Activated gamma-delta T cell treated with anti-CD3 and anti-CD28 coated beads, Interleukin-2, amount 50 U/mL, for 16 hours (primary cell): ENCODE results near the gene STMND1.
"Not testable (repeated sequence)": the region's sequence is repeated elsewhere in the genome, so short reads cannot be mapped to it uniquely, and the experiment has no call there.

Experiments used
- DNase-seq: peaks from one replicate; pipeline ENCODE4 v3.0.0-alpha.2; 2020; ENCODE audit warnings: low read depth

STMND1 gene

DNA sequence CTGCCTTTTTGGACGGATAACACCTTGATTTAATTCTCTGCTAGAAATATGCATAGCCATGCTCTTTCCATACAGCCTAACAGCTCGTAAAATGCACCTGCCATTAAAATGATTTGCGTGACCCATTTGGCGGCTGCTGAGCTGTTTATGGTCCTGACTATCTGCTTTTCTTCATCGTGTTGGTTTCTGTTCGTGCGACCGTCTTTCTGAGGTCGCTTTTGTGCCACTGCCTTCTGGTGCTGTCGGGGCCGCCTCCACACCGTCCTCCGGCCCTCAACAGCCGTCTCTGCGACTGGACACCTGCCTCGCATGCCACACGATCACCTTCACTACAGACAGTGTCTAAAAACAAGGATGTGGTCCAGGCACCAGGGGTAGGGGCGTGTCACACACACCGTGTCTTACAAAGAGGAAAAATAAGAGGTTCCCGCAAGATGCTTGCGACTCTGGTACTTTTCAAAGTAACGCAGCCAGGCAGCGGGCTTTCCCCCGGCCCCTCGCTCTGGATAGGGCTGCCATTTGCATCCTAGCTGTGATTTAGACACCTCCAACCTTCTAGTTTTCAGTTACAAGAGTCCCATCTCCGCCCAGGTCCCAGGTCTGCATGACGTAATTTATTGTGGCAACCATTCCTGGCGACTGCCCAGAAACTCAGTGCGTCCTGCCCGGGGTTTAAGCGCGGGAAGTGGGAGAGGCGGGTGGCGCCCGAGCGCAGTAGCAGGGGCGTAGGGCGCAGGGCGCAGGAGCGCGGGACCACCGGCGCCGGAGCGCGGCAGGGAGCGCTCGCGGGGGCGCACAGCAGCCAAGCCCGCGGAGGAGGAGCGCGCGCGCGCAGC, at the start of gene STMND1:
TSS of gene STMND1 (plus strand) at position 629 of the 836 bp plus-strand sequence. CDS start 208 bp downstream, outside the sequence.
- DNase-seq = no peak

DNA sequence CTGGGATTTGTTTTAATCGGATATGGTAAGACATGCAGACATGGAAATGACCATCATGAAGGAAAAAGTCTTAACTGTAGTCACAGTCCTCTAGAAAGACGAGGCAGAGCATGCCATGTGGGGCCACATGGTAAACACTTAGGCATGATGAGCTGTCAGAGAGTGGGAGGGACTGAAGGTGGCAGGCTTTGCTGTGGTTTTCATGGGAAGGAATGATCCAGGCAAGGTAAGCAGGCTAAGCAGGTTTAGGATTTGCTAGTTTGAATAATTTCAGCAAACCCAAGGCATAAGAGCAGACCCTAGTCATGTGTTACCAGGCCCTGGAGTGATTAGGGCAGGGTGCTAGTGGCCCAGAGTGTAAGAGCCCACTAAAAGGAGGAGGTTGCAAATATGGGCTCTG, 47.2 kb upstream of the STMND1 start:
- no peak for DNase-seq

DNA sequence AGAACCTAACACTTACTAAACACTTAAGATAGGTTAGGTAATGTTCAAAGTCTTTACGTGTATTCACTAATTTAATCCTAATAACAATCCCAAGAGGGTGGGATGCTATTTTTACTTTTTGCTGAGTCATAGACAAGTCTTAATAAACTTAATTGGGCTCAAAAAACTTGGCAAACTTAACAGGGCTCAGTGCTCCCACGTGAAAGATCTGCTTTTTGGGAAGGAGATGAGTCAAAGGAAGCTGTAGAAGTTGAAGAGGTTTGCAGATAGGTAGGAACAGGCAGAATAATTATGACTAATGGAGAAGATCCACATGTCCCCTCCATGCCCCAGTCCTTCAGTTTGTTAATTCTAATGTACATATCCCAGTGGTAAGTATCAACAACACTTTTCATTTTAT, 44.5 kb upstream of the STMND1 start:
- DNase-seq = no peak

DNA sequence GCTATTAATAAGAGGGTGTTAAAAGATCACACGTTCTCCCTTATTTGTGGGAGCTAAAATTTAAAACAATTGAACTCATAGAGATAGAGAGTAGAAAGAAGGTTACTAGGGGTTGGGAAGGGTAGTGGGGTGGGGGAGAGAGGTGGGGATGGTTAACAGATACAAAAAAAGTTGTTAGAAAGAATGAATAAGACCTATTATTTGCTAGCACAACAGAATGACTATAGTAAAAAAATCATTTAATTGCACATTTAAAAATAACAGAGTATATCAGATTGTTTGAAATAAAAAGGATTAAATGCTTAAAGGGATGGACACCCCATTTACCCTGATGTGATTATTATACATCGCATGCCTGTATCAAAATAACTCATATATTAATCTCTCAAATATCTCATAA, 43.3 kb upstream of the STMND1 start:
- no peak for DNase-seq

DNA sequence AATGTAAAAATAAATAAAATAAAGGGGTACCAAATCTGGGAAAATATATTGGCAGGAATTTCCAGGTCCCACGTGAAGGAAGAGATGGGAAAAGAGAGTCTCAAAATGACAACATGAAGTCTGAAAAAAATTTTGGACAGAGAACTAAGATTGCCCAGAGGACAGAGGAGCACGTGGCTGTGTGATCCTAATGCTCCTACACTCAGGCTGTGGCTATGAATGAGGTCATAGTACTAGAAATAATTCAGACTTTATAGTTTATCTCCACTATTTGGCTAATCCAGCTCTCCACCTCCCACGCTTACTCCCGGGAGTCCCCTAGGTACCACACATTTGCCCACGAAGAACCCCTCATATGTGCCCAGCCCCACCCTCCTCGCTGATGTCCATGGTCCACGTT, 42.8 kb upstream of the STMND1 start:
- DNase-seq = no peak

DNA sequence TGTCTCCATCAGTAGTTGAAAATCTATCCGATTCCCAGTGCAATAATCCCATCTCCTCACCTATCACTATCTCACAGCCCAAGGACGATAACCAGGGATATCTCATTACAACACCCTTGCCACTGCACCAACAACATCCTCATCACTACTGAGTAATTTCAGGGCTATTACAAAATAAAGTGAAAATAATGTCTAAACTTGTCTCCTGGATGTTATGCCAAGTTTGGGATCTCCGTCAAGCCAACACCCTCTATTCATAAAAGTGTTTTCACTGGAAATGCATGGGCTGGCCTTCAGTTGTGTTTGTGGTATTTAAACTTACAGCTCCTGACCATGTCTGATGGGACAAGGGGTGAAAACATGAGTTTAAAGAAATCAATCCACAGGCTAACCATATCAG, 42.0 kb upstream of the STMND1 start:
- no peak for DNase-seq

DNA sequence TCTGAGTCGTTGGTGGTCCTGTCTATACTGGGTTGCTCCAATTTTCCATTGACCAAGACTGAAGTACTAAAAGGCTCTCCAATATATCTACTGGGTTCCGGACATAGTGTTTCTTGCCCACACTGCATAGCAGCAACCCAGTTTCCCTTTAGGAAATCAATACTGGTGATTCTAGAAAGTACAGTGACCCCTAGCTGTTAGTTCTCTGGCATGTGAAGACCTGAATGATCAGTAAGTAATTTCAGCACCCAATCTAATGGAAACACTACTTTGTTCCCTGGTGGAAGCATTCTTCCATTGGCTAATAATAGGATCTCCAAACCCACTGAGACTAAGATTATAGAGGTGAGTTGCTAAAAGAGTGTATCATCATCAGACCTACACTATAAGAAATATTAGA, 40.8 kb upstream of the STMND1 start:
- no peak for DNase-seq

DNA sequence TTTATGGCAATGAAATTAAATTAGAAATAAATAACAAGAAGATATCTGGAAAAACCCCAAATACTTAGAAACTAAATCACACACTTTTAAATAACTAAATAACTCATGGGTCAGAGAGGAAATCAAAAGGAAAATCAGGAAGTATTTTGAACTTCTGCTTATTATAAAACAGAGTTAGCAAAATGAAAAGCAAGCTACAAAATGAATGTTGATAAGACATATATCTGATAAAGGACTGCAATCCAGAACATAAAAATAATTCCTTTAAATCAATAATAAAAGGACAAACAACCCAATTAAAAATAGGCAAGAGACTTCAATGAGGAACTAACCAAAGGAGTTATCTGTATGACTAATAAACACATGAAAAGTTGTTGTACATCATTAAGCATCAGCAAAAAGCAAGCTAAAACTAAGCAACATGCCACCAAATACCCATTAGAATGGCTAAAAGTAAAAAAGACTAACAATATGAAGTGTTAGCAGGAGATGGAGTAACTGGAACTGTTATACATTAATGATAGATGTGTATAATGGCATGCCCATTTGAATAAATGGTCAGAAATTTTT, 38.9 kb upstream of the STMND1 start:
- no peak for DNase-seq

DNA sequence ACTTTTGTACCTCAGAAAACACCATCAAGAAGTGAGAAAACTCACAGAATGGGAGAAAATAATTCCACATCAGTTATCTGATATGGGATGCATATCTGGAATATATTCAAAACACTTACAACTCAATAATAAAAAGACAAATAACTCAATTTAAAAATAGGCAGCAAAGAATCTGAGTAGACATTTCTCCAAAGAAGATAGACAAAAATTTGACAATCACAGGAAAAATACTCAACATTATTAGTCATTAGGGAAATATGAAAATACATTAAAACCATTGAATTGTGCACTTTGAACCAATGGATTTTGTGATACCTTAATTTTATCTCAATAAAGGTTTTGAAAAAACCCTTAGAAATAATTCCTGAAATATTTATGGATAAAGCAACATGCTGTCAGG, 36.9 kb upstream of the STMND1 start:
- no peak for DNase-seq

DNA sequence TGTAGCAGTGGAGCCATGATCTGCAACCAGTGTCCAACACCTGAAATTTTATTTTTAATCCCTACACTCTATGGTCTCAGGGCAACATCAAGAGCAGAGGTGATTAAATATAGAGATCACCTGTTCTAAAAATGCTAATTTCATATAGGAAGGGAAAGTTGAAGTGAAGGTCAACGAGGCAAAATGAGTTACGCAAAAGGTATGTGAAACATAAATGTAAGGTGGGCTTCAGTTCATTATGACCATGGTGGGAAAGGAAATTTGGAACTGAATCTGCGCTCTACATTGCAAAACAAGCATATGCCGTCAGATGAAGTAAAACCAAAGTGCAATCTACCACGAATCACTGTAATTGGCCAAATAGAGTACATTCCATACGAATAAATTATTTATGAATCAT, 35.2 kb upstream of the STMND1 start:
- no peak for DNase-seq

DNA sequence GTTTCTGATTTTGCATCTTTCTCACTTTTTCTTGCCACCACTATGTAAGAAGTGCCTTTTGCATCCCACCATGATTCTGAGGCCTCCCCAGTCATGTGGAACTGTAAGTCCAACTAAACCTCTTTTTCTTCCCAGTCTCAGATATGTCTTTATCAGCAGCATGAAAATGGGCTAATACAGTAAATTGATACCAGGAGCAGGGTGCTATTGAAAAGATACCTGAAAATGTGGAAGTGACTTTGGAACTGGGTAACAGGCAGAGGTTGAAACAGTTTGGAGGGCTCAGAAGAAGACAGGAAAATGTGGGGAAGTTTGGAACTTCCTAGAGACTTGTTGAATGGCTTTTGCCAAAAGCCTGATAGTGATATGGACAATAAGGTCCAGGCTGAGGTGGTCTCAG, 32.9 kb upstream of the STMND1 start:
- not testable (repeated sequence) for DNase-seq

DNA sequence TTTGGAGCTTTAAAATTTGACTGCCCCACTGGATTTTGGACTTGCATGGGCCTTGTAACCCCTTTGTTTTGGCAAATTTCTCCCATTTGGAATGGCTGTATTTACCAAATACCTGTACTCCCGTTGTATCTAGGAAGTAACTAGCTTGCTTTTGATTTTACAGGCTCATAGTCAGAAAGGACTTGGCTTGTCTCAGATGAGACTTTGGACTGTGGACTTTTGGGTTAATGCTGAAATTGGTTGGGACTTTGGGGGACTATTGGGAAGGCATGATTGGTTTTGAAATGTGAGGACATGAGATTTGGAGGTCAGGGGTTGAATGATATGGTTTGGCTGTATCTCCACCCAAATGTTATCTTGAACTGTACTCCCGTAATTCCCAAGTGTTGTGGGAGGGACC, 31.4 kb upstream of the STMND1 start:
- DNase-seq = not testable (repeated sequence)

DNA sequence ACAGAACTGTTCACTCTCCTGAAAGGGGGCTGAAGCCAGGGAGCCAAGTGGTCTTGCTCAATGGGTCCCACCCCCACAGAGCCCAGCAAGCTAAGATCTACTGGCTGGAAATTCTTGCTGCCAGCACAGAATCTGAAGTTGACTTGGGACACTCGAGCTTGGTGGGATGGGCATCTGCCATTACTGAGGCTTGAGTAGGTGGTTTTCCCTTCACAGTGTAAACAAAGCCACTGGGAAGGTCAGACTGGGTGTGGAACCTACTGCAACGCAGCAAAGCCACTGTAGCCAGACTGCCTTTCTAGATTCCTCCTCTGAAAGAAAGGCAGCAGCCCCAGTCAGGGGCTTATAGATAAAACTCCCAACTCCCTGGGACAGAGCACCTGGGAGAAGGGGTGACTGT, 28.3 kb upstream of the STMND1 start:
- not testable (repeated sequence) for DNase-seq

DNA sequence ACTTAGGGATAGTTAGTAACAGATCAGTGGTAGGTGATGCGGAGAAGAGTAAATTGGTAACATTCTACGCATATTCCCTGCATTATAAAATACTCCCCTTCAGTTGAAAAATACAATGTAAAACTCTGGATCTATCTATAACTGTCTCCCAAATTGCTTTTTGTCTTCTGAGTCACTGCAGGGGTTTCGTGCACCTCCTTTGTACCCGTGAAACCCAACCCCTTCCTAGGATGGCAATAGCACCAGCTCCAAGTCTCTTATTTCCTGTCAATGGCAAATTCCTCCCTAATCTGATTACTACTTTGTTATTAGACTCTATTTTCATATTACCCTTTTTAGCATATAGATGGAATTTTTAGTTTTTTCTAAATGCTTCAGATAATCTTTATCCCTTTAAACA, 20.6 kb upstream of the STMND1 start:
- DNase-seq = no peak

DNA sequence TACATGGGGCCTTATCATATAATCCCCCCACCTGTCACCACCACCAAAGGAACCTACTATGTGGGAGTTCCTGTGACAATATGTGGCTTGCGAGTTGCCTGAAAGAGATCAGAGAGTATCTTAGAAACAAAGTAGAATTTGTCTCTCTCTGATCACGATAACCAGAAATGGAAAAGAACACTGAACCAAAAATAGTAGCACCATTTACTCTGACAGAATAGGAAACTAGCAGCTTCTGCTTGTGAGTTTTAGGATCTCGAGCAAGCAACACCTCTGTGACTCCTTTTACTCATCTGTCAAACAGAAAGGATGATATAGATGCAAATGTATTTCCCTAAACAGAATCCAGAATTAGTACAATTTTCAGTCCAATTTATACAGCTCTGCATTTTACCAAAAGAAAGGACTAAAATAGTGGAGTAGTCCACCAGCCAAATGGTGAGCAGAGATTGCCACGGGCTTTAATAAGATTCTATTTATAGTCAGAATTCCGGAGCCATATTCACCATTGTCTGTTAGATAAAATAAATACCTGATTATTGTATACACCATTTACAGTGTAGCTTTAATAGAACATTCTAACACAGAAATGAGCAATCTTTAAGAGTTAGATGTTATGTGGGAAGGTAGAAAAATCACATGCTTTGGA, 19.9 kb upstream of the STMND1 start:
- no peak for DNase-seq

DNA sequence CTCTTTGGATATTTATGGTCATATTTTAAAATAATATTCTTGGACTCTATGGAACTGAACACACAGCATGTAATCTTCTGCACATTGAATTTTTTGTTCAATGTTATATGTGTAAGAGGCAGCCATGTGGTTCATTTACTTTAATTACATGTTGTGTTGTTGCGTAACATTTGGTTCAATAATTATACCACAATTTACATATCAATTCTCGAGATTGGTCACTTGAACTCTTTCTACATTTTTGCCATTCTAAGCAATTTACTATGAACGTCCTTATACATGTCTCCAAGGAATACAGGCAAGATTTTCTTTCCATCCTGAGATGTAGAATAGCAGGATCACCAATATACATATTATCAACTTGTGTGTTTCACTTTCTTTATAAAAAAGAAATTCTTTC, 18.5 kb upstream of the STMND1 start:
- DNase-seq = no peak

DNA sequence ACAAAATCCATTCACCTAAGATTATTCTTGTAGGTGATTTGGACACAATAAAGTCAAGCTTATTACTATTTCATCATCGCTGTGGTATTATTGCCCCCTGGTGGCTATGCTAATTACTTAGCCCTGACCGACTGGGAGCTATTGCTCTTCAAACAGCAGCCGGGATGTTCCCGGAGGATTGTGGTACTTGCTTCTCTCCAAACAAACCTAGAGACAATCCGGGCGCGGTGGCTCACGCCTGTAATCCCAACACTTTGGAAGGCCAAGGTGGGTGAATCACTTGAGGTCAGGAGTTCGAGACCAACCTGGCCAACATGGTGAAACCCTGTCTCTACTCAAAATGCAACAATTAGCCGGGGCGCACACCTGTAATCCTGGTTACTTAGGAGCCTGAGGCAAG, 15.4 kb upstream of the STMND1 start:
- peak; percentile 12 for DNase-seq

DNA sequence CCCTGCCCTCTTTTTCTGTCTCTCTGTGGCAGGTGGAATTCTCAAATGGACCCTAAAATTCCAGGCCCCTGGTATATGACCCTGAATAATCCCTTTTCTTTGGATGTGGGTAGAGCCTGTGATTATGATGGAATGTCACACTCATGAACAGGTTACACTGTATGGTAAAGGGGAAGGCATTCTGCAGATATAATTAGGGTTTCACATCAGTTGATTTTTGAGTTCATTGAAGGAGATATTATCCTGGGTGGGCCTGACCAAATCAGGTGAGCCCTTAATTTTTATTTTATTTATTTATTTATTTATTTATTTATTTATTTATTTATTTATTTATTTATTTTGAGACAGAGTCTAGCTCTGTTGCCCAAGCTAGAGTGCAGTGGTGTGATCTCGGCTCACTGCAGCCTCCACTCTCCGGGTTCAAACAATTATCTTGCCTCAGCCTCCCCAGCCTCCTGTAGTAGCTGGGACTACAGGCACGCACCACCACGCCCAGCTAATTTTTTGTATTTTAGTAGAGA, 13.7 kb upstream of the STMND1 start:
- DNase-seq = no peak

DNA sequence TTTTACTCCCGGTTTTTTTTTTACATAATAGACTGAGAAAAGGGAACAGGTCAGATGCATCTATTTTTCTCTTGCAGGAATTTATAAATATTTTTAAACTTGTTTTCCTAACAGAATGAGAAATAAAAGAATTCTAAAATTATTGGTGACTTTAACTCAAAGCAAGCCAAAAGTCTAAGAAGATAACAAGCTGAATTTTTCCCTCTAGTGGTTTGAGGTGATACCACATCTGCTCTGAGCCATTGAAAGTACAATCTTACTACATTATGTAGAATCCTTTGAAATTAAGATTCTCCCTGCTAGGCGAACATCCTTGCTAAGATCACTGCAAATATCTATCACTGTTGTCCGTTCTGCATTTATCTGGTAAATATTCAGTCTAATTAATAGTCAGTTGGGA, 10.7 kb upstream of the STMND1 start:
- no peak for DNase-seq

DNA sequence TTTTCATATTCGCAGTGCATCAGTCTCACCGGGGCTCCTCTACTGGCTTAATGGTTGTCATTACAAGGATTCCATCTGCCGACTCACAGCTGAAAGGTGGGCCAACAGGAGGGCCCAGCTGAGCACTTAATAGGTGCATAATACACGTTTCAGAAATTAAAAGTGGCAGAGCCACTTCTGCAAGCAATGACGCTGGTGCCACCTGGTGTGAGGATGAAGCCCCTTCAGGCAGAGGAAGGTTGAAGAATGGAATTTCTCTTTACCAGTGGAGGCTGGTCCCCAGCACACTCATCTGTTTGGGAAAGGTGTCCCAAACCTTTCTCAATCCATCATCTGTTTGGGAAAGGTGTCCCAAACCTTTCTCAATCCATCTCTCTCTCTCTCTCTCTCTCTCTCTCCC, 8.2 kb upstream of the STMND1 start:
- no peak for DNase-seq

DNA sequence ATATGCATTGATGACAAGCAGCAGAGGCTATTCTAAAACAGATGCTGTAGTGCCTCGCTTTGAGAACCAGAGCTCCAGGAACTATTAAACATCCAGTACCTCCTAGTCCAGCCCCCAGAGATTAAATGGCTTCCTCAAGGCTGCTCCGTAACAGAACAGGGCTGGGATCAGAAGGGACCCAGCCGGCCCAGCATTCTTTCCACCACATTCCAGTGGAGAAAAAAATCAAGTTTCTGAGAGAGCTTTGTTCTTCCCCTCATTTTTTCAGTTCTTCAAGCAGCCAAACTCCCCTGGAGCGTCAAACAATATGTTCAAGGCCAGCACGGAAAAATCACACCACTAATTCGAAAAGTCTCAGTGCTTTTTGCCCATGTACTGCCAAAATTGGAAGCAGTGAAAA, 5.8 kb upstream of the STMND1 start:
- DNase-seq = no peak

DNA sequence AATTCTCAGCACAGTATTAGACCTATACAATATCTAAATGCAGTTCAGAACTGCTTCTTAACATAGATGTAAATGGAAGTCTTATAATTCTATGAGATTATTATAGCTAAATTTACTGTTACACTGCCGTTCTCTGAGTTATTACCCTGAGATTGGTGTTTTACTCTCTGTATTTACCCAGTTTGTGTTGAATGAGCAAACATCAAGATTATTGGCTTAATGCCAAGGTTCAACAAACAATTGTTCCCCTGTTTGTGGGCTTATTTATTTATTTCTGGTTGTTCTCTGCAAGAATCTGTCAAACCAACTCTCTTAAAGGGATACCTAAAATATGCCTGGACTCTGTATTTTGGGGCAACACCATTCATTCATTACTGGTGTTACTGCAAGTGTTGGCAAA, 5.2 kb upstream of the STMND1 start:
- DNase-seq = no peak

DNA sequence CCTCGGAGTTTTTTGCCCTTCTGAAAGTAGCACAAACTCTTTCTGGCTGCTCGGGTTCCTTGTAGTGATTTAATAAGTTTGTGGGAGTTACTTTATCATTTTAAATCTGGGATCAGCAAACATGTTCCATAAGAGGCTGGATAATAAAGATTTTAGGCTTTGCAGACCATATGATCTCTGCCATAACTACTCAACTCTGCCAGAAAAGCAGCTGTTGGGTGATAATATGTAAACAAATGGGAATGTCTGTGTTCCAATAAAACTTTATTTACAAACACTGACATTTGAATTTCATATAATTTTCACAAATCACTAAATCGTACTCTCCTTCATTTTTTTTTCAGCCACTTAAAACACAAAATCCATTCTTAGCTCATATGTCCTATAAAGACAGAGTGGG, 3.9 kb upstream of the STMND1 start:
- no peak for DNase-seq
